ENCODE data around the gene F12. TPM values are rescaled to one million over a fixed set of nuclear protein-coding genes. Genes with fewer than 3 reads are reported as not detected.

F12 gene
- total RNA-seq, 1 donor from 2014 or later, result 0.31 TPM

DNA sequence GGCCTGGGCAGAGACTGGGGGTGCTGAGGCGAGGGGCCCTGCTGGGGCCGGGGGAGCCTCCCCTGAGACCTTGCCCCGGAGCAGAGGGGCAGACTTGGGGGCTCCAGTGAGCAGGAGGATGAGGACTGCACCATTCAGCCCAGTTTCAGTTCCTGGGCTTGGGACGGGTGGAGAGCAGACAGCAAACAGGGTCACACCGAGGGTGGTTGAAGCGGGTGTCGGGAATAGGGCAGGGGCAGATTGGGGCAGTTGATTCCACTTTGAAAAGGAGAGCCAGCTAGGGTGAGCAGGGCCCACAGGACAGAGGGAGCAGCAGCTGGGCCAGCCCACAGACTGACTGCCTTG lies 21.6 kb upstream of the F12 start:
- CTCF ChIA-PET, result interaction anchor here (1.3 to 4.9 kb wide), 5 partner anchors 14 to 42 kb away, joined by 3 to 29 read pairs (median 20); partner anchors contain the start of gene PRR7

DNA sequence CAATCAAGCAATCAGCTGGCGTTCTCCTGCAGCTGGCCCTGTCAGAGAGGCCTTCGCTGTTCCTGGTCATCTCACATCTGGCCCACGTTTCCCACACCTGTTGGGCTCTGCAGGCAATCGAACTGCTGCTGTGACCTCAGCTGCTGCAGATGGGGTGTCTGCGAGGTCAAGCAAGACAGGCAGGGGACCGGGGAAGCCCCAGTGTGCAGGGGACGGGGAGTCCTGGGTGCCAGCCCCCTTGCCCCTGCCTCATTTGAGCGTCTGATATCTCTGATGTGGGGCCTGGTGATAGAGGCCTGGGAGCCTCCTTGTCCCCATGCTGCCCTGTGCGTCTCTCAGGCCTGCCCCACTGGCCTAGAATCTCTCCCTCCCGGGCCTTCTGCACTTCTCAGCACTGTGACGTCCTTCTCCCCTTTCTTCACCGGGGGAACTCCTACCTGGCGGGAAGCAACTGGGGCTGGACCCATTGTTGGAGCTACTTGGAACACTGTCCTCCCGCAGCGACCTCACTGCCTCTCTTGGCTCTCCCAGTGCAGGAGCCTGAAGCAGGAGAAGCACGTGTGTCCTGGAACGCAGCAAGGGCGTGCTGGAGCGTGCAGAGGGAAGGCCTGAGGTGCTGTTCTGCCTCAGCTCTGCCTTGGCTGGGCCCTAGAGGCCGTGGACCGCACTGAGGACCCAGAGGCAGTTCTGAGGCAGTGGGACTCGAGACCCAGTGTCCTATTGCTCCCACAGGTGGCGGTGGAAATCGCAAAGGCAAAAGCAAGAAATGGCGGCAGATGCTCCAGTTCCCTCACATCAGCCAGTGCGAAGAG lies 21.0 kb upstream of the F12 start:
- ChIA-PET POLR2A (interaction anchor here (0.9 to 12.5 kb wide), 7 partner anchors 15 to 79 kb away, joined by 3 to 296 read pairs (median 14); partner anchors contain the start of genes LMAN2, PDLIM7 and PRR7), CTCF (interaction anchor here (1.3 to 7.2 kb wide), 5 partner anchors 14 to 41 kb away, joined by 3 to 53 read pairs (median 24); partner anchors contain the start of gene PRR7)
- Mint-ChIP-seq H3K9me3 (no peaks in the 10 kb centered on the region), H3K36me3 (ENCODE audit: low read depth) (peaks cover 36% of the 10 kb centered on the region), H3K27ac (peak overlapping the region; percentile 89), H3K4me1 (peaks cover 80% of the 10 kb centered on the region), H3K27me3 (no peaks in the 10 kb centered on the region), H3K4me3 (peak overlapping the region; percentile 88)
- no peak for DNase-seq
- ATAC-seq (ENCODE audit: low read depth), result no peak
- intact Hi-C loops (cut with micrococcal nuclease), result no loop called here
- TF ChIP-seq, protein P1, sequence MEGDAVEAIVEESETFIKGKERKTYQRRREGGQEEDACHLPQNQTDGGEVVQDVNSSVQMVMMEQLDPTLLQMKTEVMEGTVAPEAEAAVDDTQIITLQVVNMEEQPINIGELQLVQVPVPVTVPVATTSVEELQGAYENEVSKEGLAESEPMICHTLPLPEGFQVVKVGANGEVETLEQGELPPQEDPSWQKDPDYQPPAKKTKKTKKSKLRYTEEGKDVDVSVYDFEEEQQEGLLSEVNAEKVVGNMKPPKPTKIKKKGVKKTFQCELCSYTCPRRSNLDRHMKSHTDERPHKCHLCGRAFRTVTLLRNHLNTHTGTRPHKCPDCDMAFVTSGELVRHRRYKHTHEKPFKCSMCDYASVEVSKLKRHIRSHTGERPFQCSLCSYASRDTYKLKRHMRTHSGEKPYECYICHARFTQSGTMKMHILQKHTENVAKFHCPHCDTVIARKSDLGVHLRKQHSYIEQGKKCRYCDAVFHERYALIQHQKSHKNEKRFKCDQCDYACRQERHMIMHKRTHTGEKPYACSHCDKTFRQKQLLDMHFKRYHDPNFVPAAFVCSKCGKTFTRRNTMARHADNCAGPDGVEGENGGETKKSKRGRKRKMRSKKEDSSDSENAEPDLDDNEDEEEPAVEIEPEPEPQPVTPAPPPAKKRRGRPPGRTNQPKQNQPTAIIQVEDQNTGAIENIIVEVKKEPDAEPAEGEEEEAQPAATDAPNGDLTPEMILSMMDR (IDR thresholded peaks at IDR 0.05), result no peak

More for the DNA sequence above, 21.6 kb upstream of the F12 start:
- POLR2A ChIA-PET, result interaction anchor here (0.9 to 12.5 kb wide), 9 partner anchors 14 to 894 kb away, joined by 3 to 296 read pairs (median 12); partner anchors contain the start of genes DOK3, PDLIM7, PFN3 and PRR7
- DNase-seq, result peak; percentile 34
- TF ChIP-seq, protein P1 (IDR thresholded peaks at IDR 0.05), result no peak
- H3K4me1 Mint-ChIP-seq, result peaks cover 75% of the 10 kb centered on the region
- intact Hi-C loops (cut with micrococcal nuclease), result loop anchor here (1.0 kb wide), 4 partner anchors 15 to 41 kb away; partner anchors contain the start of gene PRR7
- H3K4me3 Mint-ChIP-seq, result peak overlapping the region; percentile 88
- H3K9me3 Mint-ChIP-seq, result no peaks in the 10 kb centered on the region
- H3K27ac Mint-ChIP-seq, result peak overlapping the region; percentile 89
- H3K27me3 Mint-ChIP-seq, result no peaks in the 10 kb centered on the region
- ATAC-seq (ENCODE audit: low read depth), result no peak
- peaks cover 42% of the 10 kb centered on the region for H3K36me3 Mint-ChIP-seq (ENCODE audit: low read depth)

DNA sequence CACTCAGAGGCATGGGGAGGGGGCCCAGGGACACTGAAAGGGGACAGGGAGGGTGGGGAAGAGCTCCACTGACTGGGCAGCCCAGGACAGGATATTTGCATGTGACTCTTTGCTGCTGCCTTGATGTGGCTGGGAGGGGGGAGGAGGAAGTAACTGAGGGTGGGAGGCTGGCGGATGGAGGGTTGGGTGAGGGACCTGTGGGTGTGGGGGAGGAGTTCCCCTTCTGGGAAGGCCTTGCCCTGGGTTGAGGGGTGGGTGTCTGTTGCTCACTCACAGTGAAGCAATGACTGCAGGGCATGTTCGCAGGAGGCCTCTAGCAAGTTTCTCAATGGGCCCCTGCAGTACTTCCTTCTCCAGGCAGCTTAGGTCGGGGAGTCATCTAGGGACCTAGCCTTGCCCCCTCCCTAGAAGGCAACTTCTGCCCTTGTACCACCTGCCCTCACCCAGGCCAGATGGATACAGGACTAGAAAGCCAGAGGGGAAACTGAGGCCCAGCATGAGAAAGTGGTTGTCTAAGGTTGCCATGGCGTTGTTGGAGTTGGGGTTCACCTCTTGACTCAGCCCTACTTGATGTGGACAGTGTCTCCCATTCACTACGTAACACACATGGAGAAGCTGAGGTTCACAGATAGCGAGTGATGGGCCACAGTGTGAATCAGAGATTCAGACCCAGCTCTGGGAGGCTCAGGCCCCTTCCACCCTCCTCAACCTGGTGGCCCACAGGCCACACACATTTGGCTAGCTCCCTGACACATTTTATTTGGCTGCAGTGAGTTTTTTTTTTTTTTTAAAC lies 20.1 kb upstream of the F12 start:
- no peaks in the 10 kb centered on the region for H3K9me3 Mint-ChIP-seq
- DNase-seq, result peak; percentile 49
- ATAC-seq (ENCODE audit: low read depth), result peak; percentile 15
- intact Hi-C loops (cut with micrococcal nuclease), result loop anchor here (5.0 kb wide), 1 partner anchor 1042 kb away; the partner anchor contains the start of genes HIGD2A and NOP16
- peak overlapping the region; percentile 89 for H3K27ac Mint-ChIP-seq
- H3K4me3 Mint-ChIP-seq, result peak overlapping the region; percentile 88
- POLR2A ChIA-PET, result interaction anchor here (0.6 to 12.5 kb wide), 10 partner anchors 16 to 698 kb away, joined by 3 to 296 read pairs (median 5); partner anchors contain the start of genes LMAN2, PDLIM7 and PRR7
- peaks cover 80% of the 10 kb centered on the region for H3K4me1 Mint-ChIP-seq
- CTCF ChIA-PET, result interaction anchor here (3.0 to 7.2 kb wide), 3 partner anchors 15 to 25 kb away, joined by 20 to 53 read pairs (median 29); partner anchors contain the start of gene PRR7
- H3K36me3 Mint-ChIP-seq (ENCODE audit: low read depth), result peaks cover 31% of the 10 kb centered on the region
- no peaks in the 10 kb centered on the region for H3K27me3 Mint-ChIP-seq
- TF ChIP-seq, protein P1 (IDR thresholded peaks at IDR 0.05), result no peak

DNA sequence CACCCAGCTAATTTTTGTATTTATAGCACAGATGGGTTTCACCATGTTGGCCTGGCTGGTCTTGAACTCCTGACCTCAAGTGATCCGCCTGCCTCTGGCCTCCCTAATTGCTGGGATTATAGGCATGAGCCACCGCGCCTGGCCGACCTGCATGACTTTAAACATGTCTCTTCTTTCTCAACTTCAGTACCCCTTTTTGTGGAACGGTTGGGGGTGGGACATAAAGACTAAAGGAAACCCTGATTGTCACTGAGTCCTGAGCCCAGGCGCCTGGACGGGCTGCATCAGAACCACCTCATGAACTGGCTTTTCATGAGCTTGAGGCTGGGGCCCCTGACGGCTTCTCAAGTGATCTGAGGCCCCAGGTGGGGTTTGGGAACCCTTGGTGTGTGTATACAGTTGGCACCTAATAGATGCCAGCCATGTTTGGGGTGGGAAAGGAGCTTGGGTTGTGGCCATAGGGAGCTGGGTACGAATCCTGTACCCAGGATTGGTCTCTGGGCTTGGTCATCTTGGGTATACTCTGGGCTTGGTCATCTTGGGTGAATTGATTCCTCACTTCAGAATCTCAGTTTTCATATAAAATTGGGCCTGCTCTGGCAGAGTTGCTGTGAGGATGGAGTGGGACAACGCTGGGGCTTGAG lies 19.3 kb upstream of the F12 start:
- DNase-seq, result no peak
- peak overlapping the region; percentile 89 for H3K27ac Mint-ChIP-seq
- peaks cover 78% of the 10 kb centered on the region for H3K4me1 Mint-ChIP-seq
- H3K36me3 Mint-ChIP-seq (ENCODE audit: low read depth), result peaks cover 25% of the 10 kb centered on the region
- no peaks in the 10 kb centered on the region for H3K9me3 Mint-ChIP-seq
- TF ChIP-seq, protein P1 (IDR thresholded peaks at IDR 0.05), result no peak
- peak overlapping the region; percentile 88 for H3K4me3 Mint-ChIP-seq
- POLR2A ChIA-PET, result interaction anchor here (0.7 to 12.5 kb wide), 10 partner anchors 17 to 698 kb away, joined by 3 to 296 read pairs (median 5); partner anchors contain the start of genes LMAN2, PDLIM7 and PRR7
- intact Hi-C loops (cut with micrococcal nuclease), result loop anchor here (5.0 kb wide), 1 partner anchor 1041 kb away; the partner anchor contains the start of genes HIGD2A and NOP16
- no peaks in the 10 kb centered on the region for H3K27me3 Mint-ChIP-seq
- CTCF ChIA-PET, result interaction anchor here (2.7 to 7.2 kb wide), 3 partner anchors 16 to 38 kb away, joined by 8 to 53 read pairs (median 29); partner anchors contain the start of gene PRR7
- no peak for ATAC-seq (ENCODE audit: low read depth)
